ENCODE data around the gene CDK5RAP1. TPM values are rescaled to one million over a fixed set of nuclear protein-coding genes. Genes with fewer than 3 reads are reported as not detected.

The CDK5RAP1 gene
- total RNA-seq, 1 experiment from 2014 or later: 56.3 TPM

GRCh38 chr20:33345342-33345741 lies 56.0 kb downstream of the CDK5RAP1 start:
- TF ChIP-seq MXD4 (CRISPR knock-in tag; IDR thresholded peaks at IDR 0.05; ENCODE audit: borderline replicate concordance) (no peak), EMX1 (CRISPR knock-in tag; IDR thresholded peaks at IDR 0.05) (no peak), ZNF396 (CRISPR knock-in tag; IDR thresholded peaks at IDR 0.05; ENCODE audit: borderline replicate concordance) (no peak), SMAD3 (CRISPR knock-in tag; IDR thresholded peaks at IDR 0.05; ENCODE audit: borderline replicate concordance) (no peak), ATF2 (CRISPR knock-in tag; IDR thresholded peaks at IDR 0.05; ENCODE audit: borderline replicate concordance, low read depth) (no peak)
- TF ChIP-seq, protein P1, sequence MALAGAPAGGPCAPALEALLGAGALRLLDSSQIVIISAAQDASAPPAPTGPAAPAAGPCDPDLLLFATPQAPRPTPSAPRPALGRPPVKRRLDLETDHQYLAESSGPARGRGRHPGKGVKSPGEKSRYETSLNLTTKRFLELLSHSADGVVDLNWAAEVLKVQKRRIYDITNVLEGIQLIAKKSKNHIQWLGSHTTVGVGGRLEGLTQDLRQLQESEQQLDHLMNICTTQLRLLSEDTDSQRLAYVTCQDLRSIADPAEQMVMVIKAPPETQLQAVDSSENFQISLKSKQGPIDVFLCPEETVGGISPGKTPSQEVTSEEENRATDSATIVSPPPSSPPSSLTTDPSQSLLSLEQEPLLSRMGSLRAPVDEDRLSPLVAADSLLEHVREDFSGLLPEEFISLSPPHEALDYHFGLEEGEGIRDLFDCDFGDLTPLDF (CRISPR knock-in tag; IDR thresholded peaks at IDR 0.05): no peak
- H3K27me3 Mint-ChIP-seq (ENCODE audit: low read depth): no peaks in the 10 kb centered on the region
- no peak overlapping the region; the same call in 1 of the 2 replicates for H3K27ac Mint-ChIP-seq
- no peak for DNase-seq (ENCODE audit: low spot score)
- POLR2A ChIA-PET: interaction anchor here (0.6 kb wide), 2 partner anchors 57 to 633 kb away, joined by 4 read pairs; no protein-coding TSS in a partner anchor
- peaks cover 12% of the 10 kb centered on the region for H3K4me1 Mint-ChIP-seq
- no peak overlapping the region for H3K4me3 Mint-ChIP-seq
- H3K36me3 Mint-ChIP-seq: peaks cover 6% of the 10 kb centered on the region
- CTCF ChIA-PET: no interaction called here
- no peaks in the 10 kb centered on the region for H3K9me3 Mint-ChIP-seq
- ATAC-seq: no peak

GRCh38 chr20:33343521-33343920 lies 57.8 kb downstream of the CDK5RAP1 start:
- H3K27me3 Mint-ChIP-seq (ENCODE audit: low read depth): no peaks in the 10 kb centered on the region
- H3K4me1 Mint-ChIP-seq: peaks cover 4% of the 10 kb centered on the region
- ATAC-seq (no peak), DNase-seq (ENCODE audit: low spot score) (no peak)
- ChIA-PET CTCF (no interaction called here), POLR2A (no interaction called here)
- no peak overlapping the region for H3K27ac Mint-ChIP-seq
- no peaks in the 10 kb centered on the region for H3K36me3 Mint-ChIP-seq
- no peak overlapping the region for H3K4me3 Mint-ChIP-seq
- no peak for TF ChIP-seq NR3C1 (CRISPR knock-in tag; conservative IDR thresholded peaks at IDR 0.05; ENCODE audit: low read depth)
- TF ChIP-seq, protein P2, sequence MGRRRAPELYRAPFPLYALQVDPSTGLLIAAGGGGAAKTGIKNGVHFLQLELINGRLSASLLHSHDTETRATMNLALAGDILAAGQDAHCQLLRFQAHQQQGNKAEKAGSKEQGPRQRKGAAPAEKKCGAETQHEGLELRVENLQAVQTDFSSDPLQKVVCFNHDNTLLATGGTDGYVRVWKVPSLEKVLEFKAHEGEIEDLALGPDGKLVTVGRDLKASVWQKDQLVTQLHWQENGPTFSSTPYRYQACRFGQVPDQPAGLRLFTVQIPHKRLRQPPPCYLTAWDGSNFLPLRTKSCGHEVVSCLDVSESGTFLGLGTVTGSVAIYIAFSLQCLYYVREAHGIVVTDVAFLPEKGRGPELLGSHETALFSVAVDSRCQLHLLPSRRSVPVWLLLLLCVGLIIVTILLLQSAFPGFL (CRISPR knock-in tag; IDR thresholded peaks at IDR 0.05; ENCODE audit: borderline replicate concordance): no peak
- TF ChIP-seq TEAD1 (CRISPR knock-in tag; IDR thresholded peaks at IDR 0.05): no peak
- TF ChIP-seq TCF7 (CRISPR knock-in tag; IDR thresholded peaks at IDR 0.05; ENCODE audit: low read depth): no peak
- TF ChIP-seq FOXK1 (CRISPR knock-in tag; IDR thresholded peaks at IDR 0.05): no peak
- TF ChIP-seq, protein P3, sequence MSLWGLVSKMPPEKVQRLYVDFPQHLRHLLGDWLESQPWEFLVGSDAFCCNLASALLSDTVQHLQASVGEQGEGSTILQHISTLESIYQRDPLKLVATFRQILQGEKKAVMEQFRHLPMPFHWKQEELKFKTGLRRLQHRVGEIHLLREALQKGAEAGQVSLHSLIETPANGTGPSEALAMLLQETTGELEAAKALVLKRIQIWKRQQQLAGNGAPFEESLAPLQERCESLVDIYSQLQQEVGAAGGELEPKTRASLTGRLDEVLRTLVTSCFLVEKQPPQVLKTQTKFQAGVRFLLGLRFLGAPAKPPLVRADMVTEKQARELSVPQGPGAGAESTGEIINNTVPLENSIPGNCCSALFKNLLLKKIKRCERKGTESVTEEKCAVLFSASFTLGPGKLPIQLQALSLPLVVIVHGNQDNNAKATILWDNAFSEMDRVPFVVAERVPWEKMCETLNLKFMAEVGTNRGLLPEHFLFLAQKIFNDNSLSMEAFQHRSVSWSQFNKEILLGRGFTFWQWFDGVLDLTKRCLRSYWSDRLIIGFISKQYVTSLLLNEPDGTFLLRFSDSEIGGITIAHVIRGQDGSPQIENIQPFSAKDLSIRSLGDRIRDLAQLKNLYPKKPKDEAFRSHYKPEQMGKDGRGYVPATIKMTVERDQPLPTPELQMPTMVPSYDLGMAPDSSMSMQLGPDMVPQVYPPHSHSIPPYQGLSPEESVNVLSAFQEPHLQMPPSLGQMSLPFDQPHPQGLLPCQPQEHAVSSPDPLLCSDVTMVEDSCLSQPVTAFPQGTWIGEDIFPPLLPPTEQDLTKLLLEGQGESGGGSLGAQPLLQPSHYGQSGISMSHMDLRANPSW (CRISPR knock-in tag; conservative IDR thresholded peaks at IDR 0.05; ENCODE audit: low read depth): no peak
- TF ChIP-seq ZNF121 (CRISPR knock-in tag; IDR thresholded peaks at IDR 0.05): no peak
- TF ChIP-seq E2F4 (CRISPR knock-in tag; IDR thresholded peaks at IDR 0.05; ENCODE audit: borderline replicate concordance, low read depth): no peak
- TF ChIP-seq, protein P4, sequence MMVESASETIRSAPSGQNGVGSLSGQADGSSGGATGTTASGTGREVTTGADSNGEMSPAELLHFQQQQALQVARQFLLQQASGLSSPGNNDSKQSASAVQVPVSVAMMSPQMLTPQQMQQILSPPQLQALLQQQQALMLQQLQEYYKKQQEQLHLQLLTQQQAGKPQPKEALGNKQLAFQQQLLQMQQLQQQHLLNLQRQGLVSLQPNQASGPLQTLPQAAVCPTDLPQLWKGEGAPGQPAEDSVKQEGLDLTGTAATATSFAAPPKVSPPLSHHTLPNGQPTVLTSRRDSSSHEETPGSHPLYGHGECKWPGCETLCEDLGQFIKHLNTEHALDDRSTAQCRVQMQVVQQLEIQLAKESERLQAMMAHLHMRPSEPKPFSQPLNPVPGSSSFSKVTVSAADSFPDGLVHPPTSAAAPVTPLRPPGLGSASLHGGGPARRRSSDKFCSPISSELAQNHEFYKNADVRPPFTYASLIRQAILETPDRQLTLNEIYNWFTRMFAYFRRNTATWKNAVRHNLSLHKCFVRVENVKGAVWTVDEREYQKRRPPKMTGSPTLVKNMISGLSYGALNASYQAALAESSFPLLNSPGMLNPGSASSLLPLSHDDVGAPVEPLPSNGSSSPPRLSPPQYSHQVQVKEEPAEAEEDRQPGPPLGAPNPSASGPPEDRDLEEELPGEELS (CRISPR knock-in tag; IDR thresholded peaks at IDR 0.05): no peak
- no peak for TF ChIP-seq HMGXB4 (CRISPR knock-in tag; IDR thresholded peaks at IDR 0.05)
- TF ChIP-seq, protein P5, sequence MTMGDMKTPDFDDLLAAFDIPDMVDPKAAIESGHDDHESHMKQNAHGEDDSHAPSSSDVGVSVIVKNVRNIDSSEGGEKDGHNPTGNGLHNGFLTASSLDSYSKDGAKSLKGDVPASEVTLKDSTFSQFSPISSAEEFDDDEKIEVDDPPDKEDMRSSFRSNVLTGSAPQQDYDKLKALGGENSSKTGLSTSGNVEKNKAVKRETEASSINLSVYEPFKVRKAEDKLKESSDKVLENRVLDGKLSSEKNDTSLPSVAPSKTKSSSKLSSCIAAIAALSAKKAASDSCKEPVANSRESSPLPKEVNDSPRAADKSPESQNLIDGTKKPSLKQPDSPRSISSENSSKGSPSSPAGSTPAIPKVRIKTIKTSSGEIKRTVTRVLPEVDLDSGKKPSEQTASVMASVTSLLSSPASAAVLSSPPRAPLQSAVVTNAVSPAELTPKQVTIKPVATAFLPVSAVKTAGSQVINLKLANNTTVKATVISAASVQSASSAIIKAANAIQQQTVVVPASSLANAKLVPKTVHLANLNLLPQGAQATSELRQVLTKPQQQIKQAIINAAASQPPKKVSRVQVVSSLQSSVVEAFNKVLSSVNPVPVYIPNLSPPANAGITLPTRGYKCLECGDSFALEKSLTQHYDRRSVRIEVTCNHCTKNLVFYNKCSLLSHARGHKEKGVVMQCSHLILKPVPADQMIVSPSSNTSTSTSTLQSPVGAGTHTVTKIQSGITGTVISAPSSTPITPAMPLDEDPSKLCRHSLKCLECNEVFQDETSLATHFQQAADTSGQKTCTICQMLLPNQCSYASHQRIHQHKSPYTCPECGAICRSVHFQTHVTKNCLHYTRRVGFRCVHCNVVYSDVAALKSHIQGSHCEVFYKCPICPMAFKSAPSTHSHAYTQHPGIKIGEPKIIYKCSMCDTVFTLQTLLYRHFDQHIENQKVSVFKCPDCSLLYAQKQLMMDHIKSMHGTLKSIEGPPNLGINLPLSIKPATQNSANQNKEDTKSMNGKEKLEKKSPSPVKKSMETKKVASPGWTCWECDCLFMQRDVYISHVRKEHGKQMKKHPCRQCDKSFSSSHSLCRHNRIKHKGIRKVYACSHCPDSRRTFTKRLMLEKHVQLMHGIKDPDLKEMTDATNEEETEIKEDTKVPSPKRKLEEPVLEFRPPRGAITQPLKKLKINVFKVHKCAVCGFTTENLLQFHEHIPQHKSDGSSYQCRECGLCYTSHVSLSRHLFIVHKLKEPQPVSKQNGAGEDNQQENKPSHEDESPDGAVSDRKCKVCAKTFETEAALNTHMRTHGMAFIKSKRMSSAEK (CRISPR knock-in tag; IDR thresholded peaks at IDR 0.05; ENCODE audit: borderline replicate concordance): no peak
- TF ChIP-seq ZNF396 (CRISPR knock-in tag; IDR thresholded peaks at IDR 0.05; ENCODE audit: borderline replicate concordance): no peak
- no peaks in the 10 kb centered on the region for H3K9me3 Mint-ChIP-seq

Measured in WTC11 (cell line).